Kidney epithelial cell (primary cell): Measurements from ENCODE around the gene CDYL. TPM values are rescaled to one million over a fixed set of nuclear protein-coding genes. Genes with fewer than 3 reads are reported as not detected.
"Not testable (repeated sequence)": the region's sequence is repeated elsewhere in the genome, so short reads cannot be mapped to it uniquely, and the experiment has no call there.

Source experiments
- DNase-seq: peaks from one replicate; pipeline ENCODE4 v3.0.0-alpha.2; 2010; ENCODE audit warnings: low read depth
- H3K27me3 ChIP-seq: 2 replicates; pipeline ENCODE4 v1.6.0; 2011; ENCODE audit warnings: low read length; ENCODE audit not compliant: control insufficient read depth, insufficient read depth
- H3K36me3 ChIP-seq: 2 replicates; pipeline ENCODE4 v1.5.1; 2011; ENCODE audit warnings: low read length; ENCODE audit not compliant: control insufficient read depth, insufficient read depth
- H3K4me3 ChIP-seq: 2 replicates; pipeline ENCODE4 v1.5.1; 2011; ENCODE audit warnings: low read depth, mild to moderate bottlenecking, control low read depth, low read length
- CTCF ChIP-seq: IDR thresholded peaks from 2 replicates; pipeline ENCODE4 v1.5.1; 2011; ENCODE audit warnings: mild to moderate bottlenecking, moderate library complexity, low read length, control low read depth, inconsistent platforms; ENCODE audit not compliant: insufficient read depth, poor library complexity, severe bottlenecking
- total RNA-seq: library from RNA; depleted of rRNA; stranded (reverse); fragments of >200 nt; gene quantifications from 2 replicates; pipeline ENCODE4 v1.2.3, GENCODE V29; 2015

Gene CDYL
- total RNA-seq, 1 donor from 2014 or later: 46.7 TPM

- H3K27me3 ChIP-seq: no peaks in the 10 kb centered on the region
- no peak overlapping the region for H3K4me3 ChIP-seq
- no peaks in the 10 kb centered on the region for H3K36me3 ChIP-seq
- TF ChIP-seq CTCF: no peak
- no peak for DNase-seq
These were observed 43.6 kb downstream of the CDYL start for GRCh38 chr6:4819706-4820283.

DNA sequence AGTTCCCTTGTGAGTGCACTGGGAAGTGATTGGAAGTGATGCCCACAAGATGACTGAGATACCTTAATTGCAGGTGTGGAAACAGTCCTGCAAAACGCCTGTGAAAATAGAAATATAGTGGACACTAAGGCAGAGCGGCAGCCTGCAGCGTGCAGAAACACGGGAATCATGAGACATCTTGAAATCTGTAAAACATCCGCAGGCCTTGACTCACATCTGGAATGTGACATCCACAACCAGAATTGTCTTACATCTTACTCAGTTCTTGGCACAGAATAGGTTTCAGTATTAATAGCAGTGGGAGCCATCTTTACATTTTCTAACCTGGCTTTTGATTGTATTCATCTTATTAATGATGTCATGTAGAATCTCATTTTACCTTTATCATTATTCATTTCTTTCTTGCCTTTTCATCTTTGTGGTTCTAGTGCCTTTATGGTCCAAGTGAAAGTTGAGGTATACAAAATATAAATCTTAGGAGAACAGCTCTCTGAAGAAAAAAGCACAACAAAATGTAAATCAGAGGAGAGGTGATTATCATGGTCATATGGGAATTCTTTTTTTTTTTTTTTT lies 44.6 kb downstream of the CDYL start:
- DNase-seq: no peak
- no peaks in the 10 kb centered on the region for H3K36me3 ChIP-seq
- H3K27me3 ChIP-seq: no peaks in the 10 kb centered on the region
- TF ChIP-seq CTCF: no peak
- H3K4me3 ChIP-seq: no peak overlapping the region

DNA sequence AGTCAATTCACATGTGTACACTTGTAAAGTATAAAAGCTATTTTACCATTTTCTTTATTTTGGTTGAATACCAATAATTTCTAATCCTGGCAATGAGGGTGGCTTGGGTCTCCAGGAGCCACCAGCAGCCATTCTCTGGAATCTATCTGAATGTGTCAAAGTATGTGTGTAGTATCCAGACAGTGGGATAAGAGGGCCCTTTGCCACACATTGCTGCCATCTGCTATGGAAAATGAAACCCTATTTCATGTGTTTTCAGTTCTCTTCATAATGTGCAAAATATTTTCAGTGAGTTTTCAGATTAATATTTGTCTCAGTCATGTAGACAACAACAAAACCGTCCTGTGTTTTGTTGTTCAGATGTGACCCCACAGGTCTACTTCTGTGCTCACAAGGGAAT lies 46.3 kb downstream of the CDYL start:
- no peak for TF ChIP-seq CTCF
- Histone ChIP-seq H3K4me3 (no peak overlapping the region), H3K27me3 (no peaks in the 10 kb centered on the region), H3K36me3 (no peaks in the 10 kb centered on the region)
- no peak for DNase-seq

- DNase-seq: no peak
- Histone ChIP-seq H3K36me3 (no peaks in the 10 kb centered on the region), H3K27me3 (no peaks in the 10 kb centered on the region), H3K4me3 (no peak overlapping the region)
- TF ChIP-seq CTCF: no peak
These were observed 52.0 kb downstream of the CDYL start for GRCh38 chr6:4828187-4828698.

- H3K27me3 ChIP-seq: no peaks in the 10 kb centered on the region
- no peak overlapping the region for H3K4me3 ChIP-seq
- no peak for TF ChIP-seq CTCF
- H3K36me3 ChIP-seq: no peaks in the 10 kb centered on the region
- DNase-seq: no peak
These were observed 52.9 kb downstream of the CDYL start for GRCh38 chr6:4829089-4829488.

DNA sequence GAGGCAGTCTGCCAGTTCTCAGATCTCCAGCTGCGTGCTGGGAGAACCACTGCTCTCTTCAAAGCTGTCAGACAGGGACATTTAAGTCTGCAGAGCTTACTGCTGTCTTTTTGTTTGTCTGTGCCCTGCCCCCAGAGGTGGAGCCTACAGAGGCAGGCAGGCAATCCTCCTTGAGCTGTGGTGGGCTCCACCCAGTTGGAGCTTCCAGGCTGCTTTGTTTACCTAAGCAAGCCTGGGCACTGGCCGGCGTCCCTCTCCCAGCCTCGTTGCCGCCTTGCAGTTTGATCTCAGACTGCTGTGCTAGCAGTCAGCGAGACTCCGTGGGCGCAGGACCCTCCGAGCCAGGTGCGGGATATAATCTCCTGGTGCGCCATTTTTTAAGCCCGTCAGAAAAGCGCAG lies 59.3 kb downstream of the CDYL start:
- H3K36me3 ChIP-seq, H3K4me3 ChIP-seq, H3K27me3 ChIP-seq, DNase-seq: not testable (repeated sequence)
